Measurements from ENCODE around the gene MAN2A2.

GRCh38 chr15:90873488-90873997, 29.6 kb upstream of the MAN2A2 start:
- TF ChIP-seq EZH2 (IDR thresholded peaks at IDR 0.05; ENCODE audit: insufficient read depth, poor library complexity, severe bottlenecking) (no peak), EZH2phosphoT487 (IDR thresholded peaks at IDR 0.05; ENCODE audit: insufficient read depth, low read depth) (no peak)

All from GM23248 (cell line).